B cell (primary cell): ENCODE measurements around the gene DRICH1.
"Not testable (repeated sequence)": the region's sequence is repeated elsewhere in the genome, so short reads cannot be mapped to it uniquely, and the experiment has no call there.

Source experiments
- EZH2 ChIP-seq: IDR thresholded peaks from 2 replicates; pipeline ENCODE4 v1.6.1; 2012; ENCODE audit warnings: borderline replicate concordance, low read depth, mild to moderate bottlenecking, moderate library complexity, low read length; ENCODE audit not compliant: insufficient read depth, poor library complexity, severe bottlenecking
- TF ChIP-seq, protein P1 (sequence below): fragments of 200-600 bp; IDR thresholded peaks from one replicate; pipeline ENCODE4 v1.8.0; 2022; ENCODE audit warnings: antibody characterized with exemption, mild to moderate bottlenecking

DNA sequence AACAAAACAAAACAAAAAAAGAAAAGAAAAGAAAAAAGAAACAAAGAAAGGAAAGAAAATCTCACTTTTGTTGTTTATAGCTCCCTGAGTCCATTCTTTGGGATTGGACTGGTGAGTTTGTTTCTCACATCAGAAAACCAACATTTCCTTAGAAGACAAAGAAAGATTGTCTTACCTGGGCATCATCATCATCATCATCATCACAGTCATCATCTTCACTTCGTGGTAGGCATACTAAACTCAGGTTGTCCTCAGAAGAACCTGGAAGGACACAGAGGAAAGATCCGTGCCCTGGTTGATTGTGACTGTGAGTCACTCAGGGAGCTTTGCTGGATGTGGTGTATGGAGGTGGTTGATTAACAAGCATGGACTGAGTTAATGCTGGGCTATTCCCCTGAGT, 10.2 kb downstream of the DRICH1 start:
- TF ChIP-seq, protein P1, sequence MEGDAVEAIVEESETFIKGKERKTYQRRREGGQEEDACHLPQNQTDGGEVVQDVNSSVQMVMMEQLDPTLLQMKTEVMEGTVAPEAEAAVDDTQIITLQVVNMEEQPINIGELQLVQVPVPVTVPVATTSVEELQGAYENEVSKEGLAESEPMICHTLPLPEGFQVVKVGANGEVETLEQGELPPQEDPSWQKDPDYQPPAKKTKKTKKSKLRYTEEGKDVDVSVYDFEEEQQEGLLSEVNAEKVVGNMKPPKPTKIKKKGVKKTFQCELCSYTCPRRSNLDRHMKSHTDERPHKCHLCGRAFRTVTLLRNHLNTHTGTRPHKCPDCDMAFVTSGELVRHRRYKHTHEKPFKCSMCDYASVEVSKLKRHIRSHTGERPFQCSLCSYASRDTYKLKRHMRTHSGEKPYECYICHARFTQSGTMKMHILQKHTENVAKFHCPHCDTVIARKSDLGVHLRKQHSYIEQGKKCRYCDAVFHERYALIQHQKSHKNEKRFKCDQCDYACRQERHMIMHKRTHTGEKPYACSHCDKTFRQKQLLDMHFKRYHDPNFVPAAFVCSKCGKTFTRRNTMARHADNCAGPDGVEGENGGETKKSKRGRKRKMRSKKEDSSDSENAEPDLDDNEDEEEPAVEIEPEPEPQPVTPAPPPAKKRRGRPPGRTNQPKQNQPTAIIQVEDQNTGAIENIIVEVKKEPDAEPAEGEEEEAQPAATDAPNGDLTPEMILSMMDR: not testable (repeated sequence)
- TF ChIP-seq EZH2: not testable (repeated sequence)
